Pancreas (tissue), 10 donors: ENCODE data around the gene CIRBP. TPM values are rescaled to one million over a fixed set of nuclear protein-coding genes. Genes with fewer than 3 reads are reported as not detected.

Source experiments
- ATAC-seq, 4 donors: fragments of 200-7000 bp; cut with Tn5 transposase; one replicate each; pipeline versions ENCODE4 v1.8.0 to v1.9.1; 2020; ENCODE audit warnings: mild to moderate bottlenecking in 4 of 4, moderate library complexity in 4 of 4
- DNase-seq, 6 donors: peaks; one replicate each; pipeline ENCODE4 v3.0.0-alpha.2; 2020
- FAIRE-seq: peaks from 2 replicates; lab custom pipeline; 2012; peaks lifted over from hg19 to GRCh38; lab: Jason Lieb, UNC
- H3K27ac ChIP-seq, 4 donors: fragments of 200-600 bp; sonication (generic); 1 replicate in 3 of 4; 2 replicates in 1 of 4; pipeline versions ENCODE4 v1.5.0 to v1.8.0; 2020
- H3K27me3 ChIP-seq, 4 donors: fragments of 200-600 bp; one replicate each; pipeline ENCODE4 v1.8.0; 2021
- H3K36me3 ChIP-seq, 3 donors: fragments of 200-600 bp; sonication (generic) in 1 of 3; one replicate each; pipeline versions ENCODE4 v1.5.0 to v1.8.0; 2020 to 2021
- H3K4me1 ChIP-seq, 3 donors: fragments of 200-600 bp; one replicate each; pipeline ENCODE4 v1.8.0; 2021
- H3K4me3 ChIP-seq, 4 donors: fragments of 200-600 bp; sonication (generic) in 2 of 4; one replicate each; pipeline versions ENCODE4 v1.5.0 to v1.8.0; 2020 to 2021
- H3K9me3 ChIP-seq, 4 donors: fragments of 200-600 bp; one replicate each; pipeline ENCODE4 v1.8.0; 2021
- CTCF ChIP-seq, 4 donors: fragments of 200-600 bp; sonication (generic) in 3 of 4; IDR thresholded peaks; one replicate each; pipeline versions ENCODE4 v1.5.0 to v1.8.0; 2021; ENCODE audit warnings: antibody characterized with exemption in 4 of 4
- WGBS, 2 donors: extraction: QIAGEN DNeasy Blood & Tissue Kit; methylation state at CpG; one replicate each; pipeline ENCODE4 v1.1.7; 2013; 5-methylcytosine and 5-hydroxymethylcytosine counted together
- intact Hi-C, 3 donors: fragments of 100-400 bp; cut with DNase I; formaldehyde crosslinking; loops; one replicate each; pipeline versions ENCODE4 v1.11.1 to v1.14.2; 2022
- polyA plus RNA-seq, 2 donors: library from polyadenylated mRNA; stranded (reverse); fragments of 200-250 nt; gene quantifications; one replicate each; pipeline ENCODE4 v1.2.3, GENCODE V29; 2013
- total RNA-seq, 6 donors: library from RNA; stranded (reverse); fragmentation: NEBNext Ultra II Directional in 4 of 6; extraction: Animal tissue kit (Norgen Biotek cat#: 25700) in 4 of 6; gene quantifications; one replicate each; pipeline versions ENCODE4 v1.2.1 to v1.2.4, GENCODE V29; 2021 to 2023
- donor health status: healthy with polysubstance abuse.
- donor health status: DM: no; HTN: no; CAD: no; lungs with moderate emphysema.
- donor health status: DM: no; HTN: no; CAD: no.
- donor health status: control.
- donor health status: control.
- donor health status: Bipolar disorder and iron deficiency.
- donor health status: DM: yes; HTN: yes; CAD: no.
- donor health status: DM: no; HTN: no; CAD: no.
- donor health status: DM: no; HTN: no; CAD: no.
- donor health status: DM: yes; HTN: yes; CAD: no.

The CIRBP gene
- total and polyA plus RNA-seq, 8 donors: 232 to 1,009 (median 539) TPM

- 69 to 76% methylated on average over 20 to 21 of the region's 21 CpGs for WGBS, 2 donors
- FAIRE-seq (no peak), ATAC-seq (no peak), DNase-seq (peak in 1 of 6 donors; percentile 64)
- no peak for TF ChIP-seq CTCF (IDR thresholded peaks at IDR 0.05)
- peaks cover 0 to 6% (median 0%) of the 10 kb centered on the region in 4 donors for H3K27me3 ChIP-seq
- peaks cover 0 to 4% (median 2%) of the 10 kb centered on the region in 3 donors for H3K4me1 ChIP-seq
- H3K36me3 ChIP-seq: no peaks in the 10 kb centered on the region
- no peaks in the 10 kb centered on the region for H3K9me3 ChIP-seq
- intact Hi-C loops: no loop called here
- no peak overlapping the region for H3K27ac ChIP-seq
- H3K4me3 ChIP-seq: no peak overlapping the region
These were observed 42.5 kb downstream of the CIRBP start for GRCh38 chr19:1311543-1312091.

GRCh38 chr19:1312767-1313694 lies 43.9 kb downstream of the CIRBP start:
- H3K36me3 ChIP-seq: no peaks in the 10 kb centered on the region
- 50 to 62% methylated on average over 61 of the region's 61 CpGs for WGBS, 2 donors
- DNase-seq (peak in 2 of 6 donors; percentile 58 to 67), FAIRE-seq (no peak), ATAC-seq (peak in 1 of 4 donors; percentile 56)
- no peak overlapping the region for H3K4me3 ChIP-seq
- peaks cover 0 to 4% (median 2%) of the 10 kb centered on the region in 3 donors for H3K4me1 ChIP-seq
- H3K9me3 ChIP-seq: no peaks in the 10 kb centered on the region
- intact Hi-C loops: no loop called here
- peaks cover 0 to 6% (median 0%) of the 10 kb centered on the region in 4 donors for H3K27me3 ChIP-seq
- H3K27ac ChIP-seq: no peak overlapping the region
- TF ChIP-seq CTCF (IDR thresholded peaks at IDR 0.05): no peak

GRCh38 chr19:1313695-1314613 lies 44.8 kb downstream of the CIRBP start:
- Histone ChIP-seq H3K27me3 (peaks cover 0 to 6% (median 0%) of the 10 kb centered on the region in 4 donors), H3K4me1 (peaks cover 0 to 4% (median 2%) of the 10 kb centered on the region in 3 donors), H3K27ac (no peak overlapping the region), H3K4me3 (no peak overlapping the region), H3K36me3 (no peaks in the 10 kb centered on the region), H3K9me3 (no peaks in the 10 kb centered on the region)
- WGBS, 2 donors: 71 to 77% methylated on average over 32 of the region's 32 CpGs
- FAIRE-seq (no peak), DNase-seq (peak in 1 of 6 donors; percentile 38), ATAC-seq (no peak)
- intact Hi-C loops: no loop called here
- TF ChIP-seq CTCF (IDR thresholded peaks at IDR 0.05): no peak

GRCh38 chr19:1315470-1316166 lies 46.5 kb downstream of the CIRBP start:
- intact Hi-C loops: no loop called here
- DNase-seq: peak; percentile 32 to 84 (median 52)

More at GRCh38 chr19:1315470-1316166, 46.5 kb downstream of the CIRBP start:
- no peak for FAIRE-seq
- Histone ChIP-seq H3K27ac (no peak overlapping the region), H3K4me3 (peak overlapping the region in 2 of 4 donors; percentile 16 to 38), H3K27me3 (peaks cover 0 to 6% (median 0%) of the 10 kb centered on the region in 4 donors), H3K36me3 (no peaks in the 10 kb centered on the region), H3K4me1 (peaks cover 0 to 4% (median 2%) of the 10 kb centered on the region in 3 donors), H3K9me3 (no peaks in the 10 kb centered on the region)
- peak; percentile 70 to 92 (median 89) for ATAC-seq
- WGBS, 2 donors: 7% methylated on average over 47 to 58 of the region's 58 CpGs
- peak; percentile 21 to 62 (median 43) for TF ChIP-seq CTCF (IDR thresholded peaks at IDR 0.05)
